ENCODE data around the gene CNBD2. TPM values are rescaled to one million over a fixed set of nuclear protein-coding genes. Genes with fewer than 3 reads are reported as not detected.
"Not testable (repeated sequence)": the region's sequence is repeated elsewhere in the genome, so short reads cannot be mapped to it uniquely, and the experiment has no call there.

Gene CNBD2
- total RNA-seq, 4 donors from 2014 or later: 4.3 to 17.9 (median 8.6) TPM

- Histone ChIP-seq H3K9me3 (no peaks in the 10 kb centered on the region), H3K27me3 (no peaks in the 10 kb centered on the region), H3K27ac (no peak overlapping the region), H3K4me1 (no peaks in the 10 kb centered on the region), H3K36me3 (no peaks in the 10 kb centered on the region), H3K4me3 (no peak overlapping the region)
- no peak for TF ChIP-seq CTCF (IDR thresholded peaks at IDR 0.05)
- TF ChIP-seq POLR2A (IDR thresholded peaks at IDR 0.05): no peak
- DNase-seq: no peak
These were observed 17.4 kb downstream of the CNBD2 start for GRCh38 chr20:35985806-35986205.

- Histone ChIP-seq H3K9me3 (no peaks in the 10 kb centered on the region), H3K36me3 (no peaks in the 10 kb centered on the region), H3K4me3 (no peak overlapping the region), H3K27ac (no peak overlapping the region), H3K27me3 (no peaks in the 10 kb centered on the region), H3K4me1 (no peaks in the 10 kb centered on the region)
- DNase-seq: no peak
- TF ChIP-seq POLR2A (IDR thresholded peaks at IDR 0.05) (no peak), CTCF (IDR thresholded peaks at IDR 0.05) (no peak)
These were observed 20.6 kb downstream of the CNBD2 start for GRCh38 chr20:35988910-35989463.

DNA sequence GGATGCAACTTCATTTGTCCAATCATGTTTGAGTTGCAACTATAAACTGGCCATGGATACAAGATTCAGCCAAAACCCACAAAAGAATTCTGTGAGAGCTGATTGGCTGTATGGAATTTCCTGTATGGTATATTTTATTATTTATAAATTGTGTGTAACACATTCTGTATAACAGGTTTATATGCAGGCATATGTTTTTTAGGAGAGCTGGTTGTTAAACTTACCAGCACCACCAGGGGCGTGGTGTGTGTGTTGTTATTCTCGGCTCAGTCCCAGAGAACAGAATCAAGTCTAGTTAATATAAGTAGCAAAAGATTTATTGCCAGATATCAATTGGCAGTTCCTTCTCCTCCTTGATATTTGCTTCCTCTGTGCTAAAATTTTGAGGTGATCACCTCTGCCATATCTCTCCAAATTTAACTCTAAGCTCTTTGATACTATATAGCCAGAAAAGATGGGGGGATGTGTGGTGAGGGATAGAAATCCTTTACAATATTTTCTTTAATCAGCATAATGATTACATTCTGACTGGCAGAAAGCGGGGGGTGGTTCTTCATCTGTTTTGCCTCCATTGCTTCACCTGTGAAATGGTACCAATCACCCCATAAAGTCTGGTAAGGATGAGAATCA, 22.9 kb downstream of the CNBD2 start:
- DNase-seq: no peak
- H3K27me3 ChIP-seq: no peaks in the 10 kb centered on the region
- H3K36me3 ChIP-seq: no peaks in the 10 kb centered on the region
- TF ChIP-seq POLR2A (IDR thresholded peaks at IDR 0.05) (no peak), CTCF (IDR thresholded peaks at IDR 0.05) (peak in 4 of 6 experiments; percentile 25 to 45 (median 40))
- no peak overlapping the region for H3K27ac ChIP-seq
- H3K4me1 ChIP-seq: no peaks in the 10 kb centered on the region
- H3K4me3 ChIP-seq: no peak overlapping the region
- H3K9me3 ChIP-seq: no peaks in the 10 kb centered on the region

GRCh38 chr20:35992713-35993335, 24.4 kb downstream of the CNBD2 start:
- Histone ChIP-seq H3K9me3 (no peaks in the 10 kb centered on the region), H3K4me1 (no peaks in the 10 kb centered on the region), H3K4me3 (no peak overlapping the region), H3K27me3 (no peaks in the 10 kb centered on the region), H3K27ac (no peak overlapping the region), H3K36me3 (no peaks in the 10 kb centered on the region)
- peak in 2 of 3 donors; percentile 37 to 71 for DNase-seq
- TF ChIP-seq CTCF (IDR thresholded peaks at IDR 0.05) (peak; percentile 64 to 83 (median 72)), POLR2A (IDR thresholded peaks at IDR 0.05) (no peak)

DNA sequence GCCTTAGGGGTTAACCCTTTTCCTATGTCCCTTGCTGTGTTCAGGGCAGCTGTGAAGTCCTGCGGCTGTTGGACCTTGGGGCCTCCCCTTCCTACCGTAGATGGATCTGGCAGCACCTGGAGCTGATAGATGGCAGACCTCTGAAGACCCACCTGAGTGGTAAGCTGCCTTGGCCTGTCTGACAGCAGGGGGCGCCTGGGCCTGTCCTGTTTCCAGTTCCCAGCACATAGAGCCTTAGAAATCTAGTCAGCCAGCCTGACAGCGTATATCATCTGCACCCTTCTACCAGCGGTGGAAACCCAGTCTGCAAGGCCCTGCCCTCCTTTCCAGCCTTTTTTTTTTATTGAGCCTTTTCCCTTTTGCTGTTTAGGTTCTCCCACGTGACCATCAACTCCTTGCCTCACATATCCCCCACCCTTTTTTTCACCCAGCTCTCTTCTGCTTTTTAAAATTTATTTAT, 26.6 kb downstream of the CNBD2 start:
- Histone ChIP-seq H3K4me3 (no peak overlapping the region), H3K4me1 (no peaks in the 10 kb centered on the region), H3K27me3 (no peaks in the 10 kb centered on the region), H3K9me3 (no peaks in the 10 kb centered on the region), H3K27ac (no peak overlapping the region), H3K36me3 (no peaks in the 10 kb centered on the region)
- peak; percentile 60 to 95 (median 86) for TF ChIP-seq CTCF (IDR thresholded peaks at IDR 0.05)
- TF ChIP-seq POLR2A (IDR thresholded peaks at IDR 0.05): no peak
- DNase-seq: peak; percentile 79 to 94 (median 90)

DNA sequence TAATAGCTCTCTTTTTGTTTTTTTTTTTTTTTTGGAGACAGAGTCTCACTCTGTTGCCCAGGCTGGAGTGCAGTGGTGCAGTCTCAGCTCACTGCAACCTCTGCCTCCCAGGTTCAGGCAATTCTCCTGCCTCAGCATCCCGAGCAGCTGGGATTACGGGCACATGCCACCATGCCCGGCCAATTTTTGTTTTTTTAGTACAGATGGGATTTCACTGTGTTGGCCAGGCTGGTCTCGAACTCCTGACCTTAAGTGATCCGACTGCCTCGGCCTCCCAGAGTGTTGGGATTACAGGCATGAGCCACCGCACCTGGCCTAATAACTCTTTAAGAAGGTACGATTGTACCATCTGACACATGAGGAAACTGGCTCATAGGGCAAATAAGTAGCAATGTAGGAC, 28.1 kb downstream of the CNBD2 start:
- not testable (repeated sequence) for H3K27ac ChIP-seq, H3K36me3 ChIP-seq, H3K4me3 ChIP-seq, DNase-seq, H3K4me1 ChIP-seq, H3K9me3 ChIP-seq, H3K27me3 ChIP-seq

GRCh38 chr20:36001331-36001730, 32.9 kb downstream of the CNBD2 start:
- not testable (repeated sequence) for H3K27me3 ChIP-seq, H3K4me3 ChIP-seq, H3K27ac ChIP-seq, DNase-seq, H3K9me3 ChIP-seq, H3K36me3 ChIP-seq, H3K4me1 ChIP-seq
